IPS-18c (cell line): ENCODE data around the gene FAM20A.
"Not testable (repeated sequence)": the region's sequence is repeated elsewhere in the genome, so short reads cannot be mapped to it uniquely, and the experiment has no call there.

ENCODE experiments used
- H3K4me3 ChIP-seq: 2 replicates; pipeline ENCODE4 v1.7.0; 2013; ENCODE audit warnings: low read depth, mild to moderate bottlenecking, low read length, moderate library complexity; ENCODE audit not compliant: insufficient read depth
- H3K9me3 ChIP-seq: one replicate; pipeline ENCODE4 v1.6.1; 2013; ENCODE audit warnings: mild to moderate bottlenecking, low read length, moderate library complexity; ENCODE audit not compliant: control insufficient read depth, insufficient read depth

Gene FAM20A

DNA sequence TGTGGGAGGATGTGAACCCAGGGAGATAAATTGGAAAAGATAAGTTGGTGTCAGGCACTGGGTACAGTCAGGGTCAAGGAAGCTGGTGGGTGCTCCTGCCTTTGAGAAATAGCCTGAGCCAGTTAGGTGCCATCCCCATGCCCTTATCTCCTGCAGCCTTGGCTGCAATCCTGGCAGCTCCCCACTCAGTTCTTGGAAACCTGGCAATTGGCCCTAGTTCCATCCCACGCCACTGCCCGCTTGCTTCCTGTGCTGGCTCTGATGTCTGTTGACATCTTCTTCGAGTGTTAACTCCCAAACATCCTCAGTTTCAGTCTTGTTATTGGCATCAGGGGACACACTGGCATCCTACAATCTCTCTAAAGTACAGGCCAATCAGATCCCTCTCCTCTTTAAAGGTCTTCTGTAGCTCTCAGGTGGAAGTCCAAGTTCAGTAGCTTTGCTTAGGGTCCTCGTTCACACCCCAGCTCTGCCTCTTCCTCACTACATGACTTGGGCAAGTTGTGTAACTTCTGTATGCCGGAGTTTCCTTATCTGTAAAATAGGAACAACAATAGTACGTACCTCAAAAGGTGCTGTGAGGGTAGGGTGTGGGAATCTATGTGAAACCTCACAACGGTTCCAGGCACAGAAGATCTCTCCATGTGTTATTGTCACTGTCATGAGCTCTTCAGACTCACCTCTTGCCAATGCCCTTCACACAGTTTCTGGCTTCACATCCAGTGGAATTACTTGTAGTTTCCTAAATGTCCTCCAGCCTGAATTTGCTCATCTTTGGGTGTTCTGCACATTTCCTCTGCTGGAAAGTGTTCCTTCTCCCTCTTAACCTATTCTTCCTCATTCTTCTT, 102.5 kb downstream of the FAM20A start:
- Histone ChIP-seq H3K4me3 (no peak overlapping the region), H3K9me3 (no peaks in the 10 kb centered on the region)

DNA sequence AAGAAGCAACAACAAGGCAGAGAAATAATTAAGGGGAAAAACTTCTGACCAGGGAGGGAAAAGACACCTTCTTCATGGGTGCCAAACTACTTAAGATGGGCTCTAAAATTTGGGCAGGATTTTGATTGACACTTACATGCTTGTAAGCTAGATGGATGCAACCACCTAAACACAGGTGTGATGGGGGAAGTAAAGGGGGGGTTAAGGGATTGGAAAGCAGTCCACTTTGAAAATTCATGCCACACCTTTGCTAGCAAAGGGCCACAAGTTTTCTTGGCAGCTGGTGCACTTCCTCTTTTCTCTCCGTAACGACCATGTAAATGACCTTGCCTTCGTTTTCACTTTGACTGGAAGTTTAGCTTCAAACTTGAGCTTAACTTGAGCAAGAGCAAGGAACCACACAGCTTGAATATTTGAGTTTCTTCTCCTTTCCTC, 103.3 kb downstream of the FAM20A start:
- H3K4me3 ChIP-seq, result no peak overlapping the region
- no peaks in the 10 kb centered on the region for H3K9me3 ChIP-seq

DNA sequence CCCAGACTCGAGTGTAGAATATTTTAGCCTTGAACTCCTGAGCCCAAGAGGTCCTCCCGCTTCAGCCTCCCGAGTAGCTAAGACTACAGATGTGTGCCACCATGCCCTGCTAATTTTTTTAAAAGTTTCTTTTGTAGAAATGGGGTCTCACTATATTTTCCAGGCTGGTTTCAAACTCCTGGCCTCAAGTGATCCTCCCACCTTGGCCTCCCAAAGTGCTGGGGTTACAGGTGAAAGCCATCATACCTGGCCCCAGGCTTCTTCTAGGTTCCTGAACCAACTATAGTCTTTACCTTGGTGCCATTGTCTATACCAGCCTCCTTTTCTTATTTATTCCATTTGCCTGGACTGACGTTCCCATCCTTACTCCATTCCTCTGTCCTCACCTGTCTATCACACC, 106.1 kb downstream of the FAM20A start:
- Histone ChIP-seq H3K4me3 (no peak overlapping the region), H3K9me3 (no peaks in the 10 kb centered on the region)

DNA sequence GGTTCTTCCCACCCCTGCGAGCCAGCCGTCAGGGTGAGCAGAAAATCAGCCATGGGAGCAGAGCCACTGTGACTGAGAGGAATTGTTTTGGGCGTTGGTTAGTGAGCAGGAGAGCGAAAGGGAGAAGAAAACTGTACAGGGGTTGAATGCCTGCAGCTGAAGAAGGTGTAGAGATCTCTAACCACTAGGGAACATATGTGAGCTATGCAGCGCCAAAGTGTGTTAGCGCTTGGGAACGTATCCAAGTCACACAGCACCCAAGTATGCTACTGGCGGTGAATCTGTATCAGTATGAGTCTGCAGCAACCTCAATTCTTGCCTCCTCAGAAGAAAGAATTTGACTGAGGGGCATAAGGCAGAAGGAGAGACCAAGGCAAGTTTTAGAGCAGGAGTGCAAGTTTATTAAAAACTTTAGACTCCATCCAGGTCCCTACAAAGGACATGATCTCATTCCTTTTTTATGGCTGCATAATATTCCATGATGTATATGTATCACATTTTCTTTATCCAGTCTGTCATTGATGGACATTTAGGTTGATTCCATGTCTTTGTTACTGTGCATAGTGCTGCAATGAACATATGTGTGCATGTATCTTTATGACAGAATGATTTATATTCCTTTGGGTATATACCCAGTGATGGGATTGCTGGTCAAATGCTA, 108.6 kb downstream of the FAM20A start:
- H3K9me3 ChIP-seq, H3K4me3 ChIP-seq: not testable (repeated sequence)

DNA sequence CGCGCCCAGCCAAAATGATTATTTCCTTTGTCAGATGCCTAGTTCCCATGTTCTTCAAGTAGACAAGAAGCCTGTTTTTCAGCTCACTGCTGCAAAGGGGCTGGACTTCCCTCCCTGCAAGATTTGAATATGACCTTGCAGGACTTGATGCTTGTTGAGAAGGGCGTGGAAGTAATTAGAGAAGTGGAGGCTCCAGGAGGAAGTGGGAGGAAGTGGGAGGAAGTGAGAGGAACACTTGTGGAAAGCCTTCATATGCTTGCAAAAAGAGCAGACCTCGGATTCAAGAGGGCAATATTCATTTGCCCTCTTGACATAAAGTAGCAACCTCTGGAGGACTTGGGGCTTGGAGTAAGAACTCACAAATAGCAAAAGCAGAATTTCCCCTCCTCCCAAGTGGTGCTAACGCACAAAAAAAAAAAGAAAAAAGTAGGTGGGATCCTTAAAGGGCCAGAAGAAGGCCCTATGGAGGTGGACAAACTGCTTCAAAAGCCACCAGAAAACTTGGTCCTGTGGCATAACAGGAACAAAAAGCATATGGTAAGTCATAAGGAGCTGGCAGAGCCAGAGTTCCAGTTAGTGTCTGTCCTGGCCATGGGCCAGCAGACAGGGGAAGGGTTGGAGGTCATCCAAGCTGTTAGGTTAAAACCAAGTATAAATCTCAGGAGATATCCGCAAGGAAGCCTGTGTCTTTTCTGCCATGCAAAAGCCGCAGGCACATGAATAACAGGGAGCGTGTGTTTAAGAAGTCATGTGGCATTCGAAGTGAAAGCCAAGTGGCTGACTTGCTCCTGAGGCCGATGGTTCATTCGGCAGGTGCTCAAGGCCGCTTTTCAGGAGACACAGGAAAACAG, 109.6 kb downstream of the FAM20A start:
- no peaks in the 10 kb centered on the region for H3K9me3 ChIP-seq
- H3K4me3 ChIP-seq, result no peak overlapping the region

DNA sequence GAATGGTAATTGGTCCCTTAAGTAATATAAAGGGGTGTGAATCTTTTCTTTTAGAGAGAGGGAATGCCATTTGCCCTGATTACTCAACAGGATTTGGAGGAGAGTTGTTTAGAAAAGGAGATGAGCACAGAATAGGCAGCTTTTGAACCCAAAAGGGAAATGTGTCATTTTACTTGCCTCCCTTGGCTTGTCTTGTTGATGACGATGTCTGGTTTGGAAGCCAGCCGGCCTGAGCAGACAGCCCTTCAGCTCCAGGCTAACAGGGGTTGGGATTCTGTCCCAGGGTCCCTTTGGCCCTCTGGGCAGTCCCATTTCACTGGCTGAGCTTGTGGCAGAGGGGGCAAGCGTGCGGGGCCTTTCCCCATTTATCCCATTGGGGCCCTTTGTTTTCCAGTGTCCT, 111.2 kb downstream of the FAM20A start:
- no peaks in the 10 kb centered on the region for H3K9me3 ChIP-seq
- no peak overlapping the region for H3K4me3 ChIP-seq
